T-helper 2 cell treated with Interferon-gamma antibody and Interleukin-4, amounts not matched to agents 100 ng/mL and 5 ng/mL, for 36 hours (primary cell): ENCODE results near the gene RAB40B. TPM values are rescaled to one million over a fixed set of nuclear protein-coding genes. Genes with fewer than 3 reads are reported as not detected.

Experiments
- intact Hi-C: fragments of 100-400 bp; cut with micrococcal nuclease; formaldehyde crosslinking; loops from one replicate; pipeline ENCODE4 v1.15.1; 2023
- total RNA-seq: library from RNA; stranded (reverse); gene quantifications from 2 replicates; pipeline ENCODE4 v1.2.3, GENCODE V29; 2022

The RAB40B gene
- total RNA-seq, 1 donor from 2014 or later, result 1.1 TPM

- intact Hi-C loops, result no loop called here
These were observed 27.6 kb downstream of the RAB40B start for GRCh38 chr17:82670661-82671450.

- intact Hi-C loops, result no loop called here
These were observed 29.8 kb downstream of the RAB40B start for GRCh38 chr17:82668631-82669099.

- intact Hi-C loops, result no loop called here
These were observed 30.4 kb downstream of the RAB40B start for GRCh38 chr17:82668024-82668630.

DNA sequence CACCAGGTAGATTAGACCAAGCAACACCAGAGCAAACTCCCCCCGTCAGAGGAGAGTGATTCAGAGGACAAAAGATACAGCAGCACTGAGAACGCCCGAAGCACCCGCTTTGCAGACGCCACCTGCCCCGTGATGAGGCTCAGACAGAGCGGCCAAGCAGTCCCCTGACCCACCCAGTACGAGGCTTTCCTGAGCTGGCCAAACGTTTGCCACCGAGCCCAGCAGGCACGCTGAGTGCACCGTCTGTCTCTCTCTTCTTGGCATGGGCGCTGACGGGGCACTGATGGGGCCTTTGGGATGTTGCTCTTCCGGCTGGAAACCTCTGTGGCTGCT, 30.9 kb downstream of the RAB40B start:
- intact Hi-C loops, result no loop called here

- intact Hi-C loops, result no loop called here
These were observed 31.4 kb downstream of the RAB40B start for GRCh38 chr17:82666931-82667667.

GRCh38 chr17:82665891-82666290, 32.6 kb downstream of the RAB40B start:
- intact Hi-C loops, result no loop called here

GRCh38 chr17:82665217-82665616, 33.3 kb downstream of the RAB40B start:
- intact Hi-C loops, result no loop called here

- intact Hi-C loops, result no loop called here
These were observed 33.8 kb downstream of the RAB40B start for GRCh38 chr17:82664701-82665182.

GRCh38 chr17:82664276-82664575, 34.3 kb downstream of the RAB40B start:
- intact Hi-C loops, result no loop called here

- intact Hi-C loops, result no loop called here
These were observed 34.9 kb downstream of the RAB40B start for GRCh38 chr17:82663381-82664275.

DNA sequence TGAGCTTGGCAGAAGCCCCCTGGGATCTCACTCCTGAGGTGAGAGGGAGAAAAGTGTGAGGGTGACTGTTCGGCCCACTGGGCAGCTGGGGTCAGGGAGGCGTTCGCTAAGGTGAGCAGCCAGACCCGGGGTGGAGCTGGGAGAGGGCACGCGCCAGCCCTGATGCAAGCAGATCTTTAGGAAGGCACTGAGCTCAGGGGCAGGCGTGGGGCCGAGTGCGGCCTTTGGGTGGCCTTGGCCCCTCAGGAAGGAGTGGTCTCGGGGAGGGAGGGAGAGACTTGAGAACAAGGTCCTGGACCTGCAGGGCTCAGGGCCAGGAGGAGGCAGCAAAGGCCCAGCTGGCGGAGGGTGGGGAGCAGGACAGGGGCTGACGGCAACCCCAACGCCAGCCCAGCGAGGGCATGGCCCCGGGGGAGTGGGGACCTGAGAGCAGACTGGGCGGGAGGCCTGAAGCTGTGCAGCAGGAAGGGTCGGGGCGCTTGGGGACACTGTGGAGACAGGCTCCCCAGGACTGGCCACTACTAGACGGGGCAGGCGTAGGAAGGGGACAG, 35.7 kb downstream of the RAB40B start:
- intact Hi-C loops, result no loop called here

DNA sequence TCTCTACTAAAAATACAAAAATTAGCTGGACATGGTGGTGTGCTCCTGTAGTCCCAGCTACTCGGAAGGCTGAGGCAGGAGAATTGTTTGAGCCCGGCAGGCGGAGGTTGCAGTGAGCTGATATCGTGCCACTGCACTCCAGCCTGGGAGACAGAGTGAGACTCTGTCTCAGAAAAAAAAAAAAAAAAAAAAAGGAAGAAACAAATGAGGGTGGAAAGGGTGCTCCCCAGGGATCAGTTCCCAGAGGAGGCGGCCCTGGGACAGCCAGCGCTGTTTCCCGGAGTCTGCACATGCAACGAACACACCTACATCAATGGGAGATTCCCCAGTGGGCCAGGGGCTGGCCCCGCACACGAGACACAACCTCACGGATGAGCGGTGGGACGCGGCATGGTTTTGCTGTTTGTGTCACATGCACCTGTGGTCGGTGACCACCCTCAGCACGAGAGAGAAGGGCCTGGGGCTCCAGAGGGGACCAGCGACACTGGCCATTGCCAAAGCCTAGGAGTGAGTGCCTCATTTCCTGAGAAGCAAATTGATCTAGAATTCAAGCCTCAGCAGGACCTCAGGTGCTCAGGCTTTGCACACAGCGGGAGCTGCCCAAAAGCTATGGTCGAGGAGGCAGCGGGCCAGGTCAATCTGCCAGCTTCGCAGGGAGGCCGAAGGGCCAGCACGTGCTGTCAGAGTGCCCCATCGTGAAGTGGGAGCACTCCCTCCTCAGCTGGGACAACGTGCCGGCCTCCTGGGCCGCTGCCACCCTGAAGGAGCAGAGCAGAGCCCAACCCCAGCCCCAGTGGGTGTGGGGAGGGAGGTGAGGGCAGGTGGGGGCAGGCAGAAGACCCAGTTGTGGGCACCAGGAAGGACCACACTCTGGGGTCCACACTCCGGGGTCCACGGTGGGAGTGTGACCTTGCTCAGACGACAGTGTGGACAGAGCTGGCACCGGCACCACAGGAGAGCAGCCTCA, 36.5 kb downstream of the RAB40B start:
- intact Hi-C loops, result no loop called here

DNA sequence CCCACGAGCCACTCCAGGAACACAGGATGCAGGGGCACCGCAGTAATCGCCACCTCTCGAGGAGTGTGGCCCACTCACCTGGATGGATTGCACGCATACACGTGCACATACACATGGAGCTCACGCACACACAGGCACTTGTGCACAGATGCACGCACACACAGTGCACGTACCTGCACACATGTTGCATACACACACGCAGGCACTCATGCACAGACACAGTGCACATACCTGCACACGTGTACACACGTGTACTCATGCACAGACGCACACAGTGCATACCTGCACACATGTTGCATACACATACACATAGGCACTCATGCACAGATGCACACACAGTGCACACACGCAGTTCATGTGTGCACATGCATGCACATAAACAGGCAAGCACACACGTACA, 38.6 kb downstream of the RAB40B start:
- intact Hi-C loops, result no loop called here

- intact Hi-C loops, result no loop called here
These were observed 39.6 kb downstream of the RAB40B start for GRCh38 chr17:82658796-82659452.

- intact Hi-C loops, result no loop called here
These were observed 40.2 kb downstream of the RAB40B start for GRCh38 chr17:82658331-82658730.

- intact Hi-C loops, result no loop called here
These were observed 40.6 kb downstream of the RAB40B start for GRCh38 chr17:82657926-82658325.

- intact Hi-C loops, result no loop called here
These were observed 42.2 kb downstream of the RAB40B start for GRCh38 chr17:82656266-82656665.

DNA sequence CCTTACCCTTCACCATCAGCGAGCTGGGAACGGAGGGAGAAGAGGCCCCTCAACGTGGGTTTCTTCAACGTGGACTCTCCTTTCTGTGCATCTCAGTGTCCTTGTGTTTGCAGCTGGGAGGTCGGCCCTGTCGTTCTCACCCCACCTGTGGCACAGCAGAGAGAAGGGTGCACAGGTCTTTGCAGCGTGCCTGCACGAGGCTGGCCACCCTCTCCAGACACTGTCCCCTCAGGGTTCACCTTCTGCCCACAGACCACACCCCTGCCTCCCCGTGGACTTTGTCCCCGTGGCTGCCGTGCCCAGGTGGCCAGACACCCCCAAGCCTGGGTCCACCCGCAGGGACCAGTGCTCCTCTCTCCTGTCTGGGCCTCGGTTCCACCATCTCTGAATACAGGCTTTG, 43.0 kb downstream of the RAB40B start:
- intact Hi-C loops, result no loop called here

GRCh38 chr17:82655038-82655479, 43.4 kb downstream of the RAB40B start:
- intact Hi-C loops, result no loop called here
